Inflammatory macrophage treated with lipopolysaccharide for 4 hours (primary cell): ENCODE results near the gene TERC.

Experiments
- DNase-seq: peaks from one replicate; pipeline ENCODE4 v3.0.0-alpha.2; 2020

The TERC gene

GRCh38 chr3:169764882-169765612 lies at the start of gene TERC:
TERC (minus strand) TSS chr3:169765060.
- peak; percentile 79 for DNase-seq

- peak; percentile 63 for DNase-seq
These were observed 49.1 kb upstream of the TERC start for GRCh38 chr3:169813757-169814517.

GRCh38 chr3:169813278-169813677 lies 48.4 kb upstream of the TERC start:
- DNase-seq = peak; percentile 39

- DNase-seq = peak; percentile 75
These were observed 47.7 kb upstream of the TERC start, which contains the start of the genes LRRC34 and LRRIQ4 for GRCh38 chr3:169812332-169813235. LRRC34 (minus strand) TSS chr3:169812904; CDS start chr3:169812548, 356 bp downstream. LRRIQ4 (plus strand) TSS chr3:169812870; CDS start chr3:169821922, 9,052 bp downstream.

GRCh38 chr3:169811631-169812331 lies 46.9 kb upstream of the TERC start:
- no peak for DNase-seq

- DNase-seq = no peak
These were observed 44.5 kb upstream of the TERC start for GRCh38 chr3:169809230-169809795.

GRCh38 chr3:169804681-169805080 lies 39.8 kb upstream of the TERC start:
- no peak for DNase-seq

- no peak for DNase-seq
These were observed 27.5 kb upstream of the TERC start for GRCh38 chr3:169792359-169792758.

- no peak for DNase-seq
These were observed 26.0 kb upstream of the TERC start for GRCh38 chr3:169790687-169791429.

GRCh38 chr3:169790219-169790618 lies 25.4 kb upstream of the TERC start:
- DNase-seq = no peak

GRCh38 chr3:169787791-169788190 lies 22.9 kb upstream of the TERC start:
- DNase-seq = no peak

- no peak for DNase-seq
These were observed 22.3 kb upstream of the TERC start for GRCh38 chr3:169787120-169787519.

- no peak for DNase-seq
These were observed 16.5 kb upstream of the TERC start for GRCh38 chr3:169781209-169781855.

GRCh38 chr3:169780742-169781141 lies 15.9 kb upstream of the TERC start:
- DNase-seq = no peak

GRCh38 chr3:169777822-169778221 lies 13.0 kb upstream of the TERC start:
- DNase-seq = no peak

GRCh38 chr3:169774186-169774585 lies 9.3 kb upstream of the TERC start:
- DNase-seq = no peak

GRCh38 chr3:169772897-169773816 lies 8.3 kb upstream of the TERC start, which contains the start of gene MYNN:
MYNN (plus strand) TSS chr3:169773396; CDS start chr3:169774296, 900 bp downstream.
- peak; percentile 91 for DNase-seq

GRCh38 chr3:169772305-169772896 lies 7.5 kb upstream of the TERC start:
- peak; percentile 69 for DNase-seq
